Gastrocnemius medialis (tissue), 4 donors: ENCODE data around the gene KMT5C. TPM values are rescaled to one million over a fixed set of nuclear protein-coding genes. Genes with fewer than 3 reads are reported as not detected.
A peak's percentile ranks its signal among the peaks of the same experiment; 100 is the strongest.

ENCODE experiments used
- ATAC-seq, 2 donors: fragments of 150-250 bp; one replicate each; pipeline ENCODE4 v1.9.1; 2016
- DNase-seq, 2 donors: peaks; one replicate each; pipeline ENCODE4 v3.0.0-alpha.2; 2019
- H3K27ac ChIP-seq, 4 donors: fragments of 200-600 bp; sonication (generic); 1 replicate in 1 of 4; 2 replicates in 3 of 4; pipeline ENCODE4 v1.5.1; 2016 to 2018; ENCODE audit warnings: mild to moderate bottlenecking in 2 of 4, moderate library complexity in 1 of 4
- H3K27me3 ChIP-seq, 3 donors: fragments of 200-600 bp; sonication (generic) in 2 of 3; 1 replicate in 1 of 3; 2 replicates in 2 of 3; pipeline versions ENCODE4 v1.5.1 to v1.6.0; 2016 to 2019; ENCODE audit warnings: mild to moderate bottlenecking in 1 of 3, moderate library complexity in 1 of 3
- H3K36me3 ChIP-seq, 2 donors: fragments of 200-600 bp; sonication (generic) in 1 of 2; one replicate each; pipeline ENCODE4 v1.5.1; 2017 to 2018
- H3K4me1 ChIP-seq, 2 donors: fragments of 200-600 bp; sonication (generic) in 1 of 2; one replicate each; pipeline ENCODE4 v1.5.1; 2016 to 2017; ENCODE audit warnings: mild to moderate bottlenecking in 2 of 2
- H3K4me3 ChIP-seq, 4 donors: fragments of 200-600 bp; sonication (generic) in 3 of 4; 1 replicate in 1 of 4; 2 replicates in 3 of 4; pipeline ENCODE4 v1.5.1; 2016 to 2019; ENCODE audit warnings: mild to moderate bottlenecking in 2 of 4
- H3K9me3 ChIP-seq, 3 donors: fragments of 200-600 bp; sonication (generic) in 2 of 3; 1 replicate in 1 of 3; 2 replicates in 2 of 3; pipeline ENCODE4 v1.5.1; 2016 to 2019
- CTCF ChIP-seq, 5 experiments: fragments of 450-650 bp in 3 of 5; fragments of 200-600 bp in 2 of 5; sonication (generic) in 2 of 5; IDR thresholded peaks in 4 of 5; conservative IDR thresholded peaks in 1 of 5; 1 replicate in 4 of 5; 2 replicates in 1 of 5; pipeline ENCODE4 v1.5.1; 2016 to 2019; ENCODE audit warnings: antibody characterized with exemption in 5 of 5, mild to moderate bottlenecking in 3 of 5, moderate library complexity in 3 of 5
- POLR2A ChIP-seq, 2 donors: fragments of 450-650 bp; IDR thresholded peaks; one replicate each; pipeline ENCODE4 v1.6.1; 2017; ENCODE audit warnings: antibody characterized with exemption in 2 of 2, mild to moderate bottlenecking in 2 of 2, moderate library complexity in 2 of 2
- in situ Hi-C, 4 donors: fragments of 200-750 bp; cut with MboI; loops; one replicate each; pipeline versions ENCODE4 v1.15.0 to v1.8.0; 2017; ENCODE audit warnings: low sequenced_read_pairs in 4 of 4
- intact Hi-C: fragments of 100-400 bp; cut with DNase I; formaldehyde crosslinking; loops from one replicate; pipeline ENCODE4 v1.15.1; 2023; ENCODE audit warnings: low total_unique reads
- total RNA-seq, 4 donors: library from RNA; depleted of rRNA; stranded (reverse); fragments of >200 nt; gene quantifications; one replicate each; pipeline versions ENCODE4 v1.1.0 to v1.2.3, GENCODE V29; 2016

KMT5C gene
- total RNA-seq, 4 donors from 2014 or later = 2.5 to 5.4 (median 4.5) TPM

- in situ Hi-C loops (no loop called here), intact Hi-C loops (loop anchor here (5.0 to 10.0 kb wide), 2 partner anchors 88 to 275 kb away; partner anchors contain the start of genes PPP1R12C and ZNF628)
- ATAC-seq = no peak
- no peaks in the 10 kb centered on the region for H3K9me3 ChIP-seq
- TF ChIP-seq CTCF (IDR thresholded peaks at IDR 0.05 in 4 of 5, conservative IDR thresholded peaks at IDR 0.05 in 1 of 5) = no peak
- no peaks in the 10 kb centered on the region for H3K27me3 ChIP-seq
- H3K27ac ChIP-seq = no peak overlapping the region
- H3K36me3 ChIP-seq = peaks cover 0 to 28% of the 10 kb centered on the region in 2 donors
- H3K4me3 ChIP-seq = no peak overlapping the region
- DNase-seq = no peak
- peaks cover 16 to 30% of the 10 kb centered on the region in 2 donors for H3K4me1 ChIP-seq
Measured at GRCh38 chr19:55389386-55390317, 50.0 kb downstream of the KMT5C start.

DNA sequence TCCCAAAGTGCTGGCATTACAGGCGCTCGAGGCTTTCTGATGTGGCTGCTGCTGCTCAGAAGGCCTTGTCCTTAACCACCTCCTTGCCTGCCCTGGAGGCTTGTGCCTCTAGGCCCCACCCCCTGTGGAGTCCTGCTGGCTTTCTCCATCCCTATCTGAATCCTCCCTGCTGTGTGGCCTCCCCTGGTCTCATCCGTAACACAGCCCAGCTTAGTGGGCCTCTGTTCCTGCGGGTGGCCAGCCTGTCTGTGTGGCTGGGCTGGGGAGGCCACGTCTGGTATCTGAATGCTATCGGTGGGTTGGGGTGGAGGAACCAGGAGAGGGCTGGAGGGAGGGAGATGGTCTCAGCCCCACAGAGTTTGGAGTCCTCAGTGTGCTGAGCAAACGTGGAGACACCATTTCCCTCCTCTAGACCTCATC lies 50.8 kb downstream of the KMT5C start:
- Histone ChIP-seq H3K27ac (no peak overlapping the region), H3K4me3 (no peak overlapping the region), H3K4me1 (peaks cover 12 to 25% of the 10 kb centered on the region in 2 donors), H3K9me3 (no peaks in the 10 kb centered on the region), H3K36me3 (peaks cover 0 to 28% of the 10 kb centered on the region in 2 donors), H3K27me3 (no peaks in the 10 kb centered on the region)
- in situ Hi-C loops (no loop called here), intact Hi-C loops (no loop called here)
- no peak for ATAC-seq
- DNase-seq = no peak
- no peak for TF ChIP-seq POLR2A (IDR thresholded peaks at IDR 0.05)
- TF ChIP-seq CTCF (IDR thresholded peaks at IDR 0.05 in 4 of 5, conservative IDR thresholded peaks at IDR 0.05 in 1 of 5) = no peak

DNA sequence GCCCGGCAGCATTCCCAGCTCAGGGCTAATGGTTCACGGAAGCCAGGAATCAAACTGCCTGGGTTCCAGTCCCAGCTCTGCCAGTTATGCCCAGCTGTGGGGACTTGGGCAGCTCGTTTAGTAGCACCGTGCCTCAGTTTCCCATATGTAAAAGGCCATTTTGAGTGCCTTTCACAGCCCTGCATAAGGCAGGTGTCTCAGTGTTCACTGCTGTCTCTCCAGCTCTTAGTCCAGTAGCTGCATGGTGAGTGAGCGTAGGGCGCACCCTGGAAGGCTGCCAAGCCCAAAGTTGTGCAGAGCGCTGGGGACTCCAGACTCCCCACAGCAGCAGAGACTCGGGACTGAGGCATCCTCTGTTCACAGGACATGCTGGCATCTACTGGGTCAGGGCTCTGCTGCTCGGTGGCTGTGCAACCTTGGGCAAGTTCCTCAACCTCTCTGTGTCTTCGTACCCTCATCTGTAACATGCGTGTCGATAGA lies 51.6 kb downstream of the KMT5C start:
- ATAC-seq = no peak
- in situ Hi-C loops (no loop called here), intact Hi-C loops (no loop called here)
- Histone ChIP-seq H3K36me3 (peaks cover 0 to 28% of the 10 kb centered on the region in 2 donors), H3K27me3 (no peaks in the 10 kb centered on the region), H3K4me1 (peaks cover 12 to 25% of the 10 kb centered on the region in 2 donors), H3K4me3 (no peak overlapping the region), H3K9me3 (no peaks in the 10 kb centered on the region), H3K27ac (peak overlapping the region in 1 of 4 donors; percentile 35)
- no peak for DNase-seq
- TF ChIP-seq CTCF (IDR thresholded peaks at IDR 0.05 in 4 of 5, conservative IDR thresholded peaks at IDR 0.05 in 1 of 5) = no peak
- no peak for TF ChIP-seq POLR2A (IDR thresholded peaks at IDR 0.05)

DNA sequence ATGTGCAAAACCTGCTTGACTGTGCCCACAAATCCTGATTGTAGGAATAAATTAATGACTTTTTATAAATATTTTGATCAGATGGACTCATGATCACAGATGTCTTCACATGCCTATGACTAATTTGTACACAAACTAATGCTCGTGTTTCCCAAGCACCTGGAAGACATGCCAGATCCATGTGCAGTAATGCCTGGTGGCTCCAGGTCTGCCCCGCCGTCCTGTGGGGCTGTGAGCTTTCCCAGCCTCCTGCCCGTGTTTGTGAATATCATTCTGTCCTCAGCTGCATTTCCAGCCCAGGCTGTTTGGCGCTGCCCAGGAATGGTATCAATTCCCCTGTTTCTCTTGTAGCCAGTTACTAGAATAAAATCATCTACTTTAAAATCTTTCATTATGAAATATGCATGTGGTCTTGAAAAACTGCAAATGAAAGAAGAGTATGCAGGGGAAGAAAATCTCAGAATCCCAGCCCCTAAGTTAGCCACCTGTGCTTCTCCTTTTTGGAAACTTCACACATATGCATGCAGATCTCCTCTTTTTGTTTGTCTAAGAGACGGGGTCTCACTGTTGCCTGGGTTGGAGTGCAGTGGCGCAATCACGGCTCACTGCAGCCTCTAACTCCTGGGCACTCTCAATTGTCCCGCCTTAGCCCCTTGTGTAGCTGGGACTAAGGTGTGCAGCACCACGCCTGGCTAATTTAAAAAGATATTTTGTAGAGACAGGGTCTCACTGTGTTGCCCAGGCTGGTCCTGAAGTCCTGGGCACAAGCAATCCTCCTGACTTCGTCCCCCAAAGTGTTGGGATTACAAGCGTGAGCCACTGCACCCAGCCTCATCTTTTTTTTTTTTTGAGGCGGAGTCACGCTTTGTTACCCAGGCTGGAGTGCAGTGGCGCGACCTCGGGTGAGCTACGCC lies 52.3 kb downstream of the KMT5C start:
- peaks cover 0 to 28% of the 10 kb centered on the region in 2 donors for H3K36me3 ChIP-seq
- intact Hi-C loops = no loop called here
- in situ Hi-C loops = no loop called here

More for the DNA sequence above, 52.3 kb downstream of the KMT5C start:
- Histone ChIP-seq H3K27ac (peak overlapping the region in 1 of 4 donors; percentile 35), H3K9me3 (no peaks in the 10 kb centered on the region), H3K27me3 (no peaks in the 10 kb centered on the region), H3K4me3 (no peak overlapping the region), H3K4me1 (peaks cover 6 to 18% of the 10 kb centered on the region in 2 donors)
- TF ChIP-seq POLR2A (IDR thresholded peaks at IDR 0.05) (no peak), CTCF (IDR thresholded peaks at IDR 0.05 in 4 of 5, conservative IDR thresholded peaks at IDR 0.05 in 1 of 5) (no peak)
- no peak for DNase-seq
- peak in 1 of 2 donors; percentile 46 for ATAC-seq
